ENCODE results near the gene PTGS2.

Gene PTGS2

GRCh38 chr1:186680245-186681061, at the start of gene PTGS2:
PTGS2 (minus strand) TSS chr1:186680423; CDS start chr1:186680290, 133 bp downstream.
- peak; percentile 87 for DNase-seq

DNA sequence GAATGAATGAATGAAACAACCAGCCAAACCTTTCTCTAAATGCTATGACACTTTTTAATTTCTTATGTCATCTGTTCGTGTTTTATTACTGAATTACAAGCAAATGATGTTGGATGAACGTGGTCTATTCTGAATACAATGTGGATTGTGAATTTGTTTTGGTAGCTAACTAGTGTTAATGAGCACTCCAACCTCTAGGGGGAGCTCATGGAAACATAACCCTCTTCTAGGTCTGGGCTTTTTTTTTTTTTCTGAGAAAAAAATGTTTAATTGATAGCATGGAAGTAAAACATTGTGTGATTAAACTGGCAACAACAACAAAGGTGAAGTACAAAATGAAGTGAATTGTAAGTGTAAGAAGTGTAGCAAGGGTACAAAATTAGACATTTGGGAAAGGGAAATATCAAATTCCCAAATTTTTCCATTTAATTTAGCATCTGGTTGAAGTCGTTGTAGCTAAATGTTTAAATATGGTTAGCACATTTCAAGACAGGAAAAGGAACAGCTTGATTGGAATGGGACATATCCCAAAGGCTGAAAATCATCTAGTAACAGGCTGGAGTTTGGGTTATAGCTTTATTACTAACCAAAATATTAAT, 42.6 kb upstream of the PTGS2 start:
- no peak for DNase-seq

DNA sequence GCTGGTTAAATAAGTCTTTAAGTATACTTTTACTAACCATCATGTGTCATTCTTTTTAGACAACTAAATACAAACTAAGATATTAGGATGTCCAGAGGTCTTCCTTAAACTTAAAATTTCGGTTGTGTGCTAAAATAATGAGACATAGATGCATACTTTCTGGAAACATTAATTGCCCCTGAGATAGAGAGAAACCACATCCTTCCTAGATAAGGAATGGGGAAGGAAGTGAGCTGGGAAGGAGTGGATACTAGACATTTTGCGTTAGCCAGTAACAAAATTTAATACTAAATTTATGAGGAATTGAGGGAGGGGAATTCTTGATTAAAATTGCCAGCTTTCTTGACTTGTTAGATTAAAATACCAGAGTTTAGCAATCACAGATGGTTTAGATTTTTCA, 37.1 kb upstream of the PTGS2 start:
- DNase-seq, result no peak

DNA sequence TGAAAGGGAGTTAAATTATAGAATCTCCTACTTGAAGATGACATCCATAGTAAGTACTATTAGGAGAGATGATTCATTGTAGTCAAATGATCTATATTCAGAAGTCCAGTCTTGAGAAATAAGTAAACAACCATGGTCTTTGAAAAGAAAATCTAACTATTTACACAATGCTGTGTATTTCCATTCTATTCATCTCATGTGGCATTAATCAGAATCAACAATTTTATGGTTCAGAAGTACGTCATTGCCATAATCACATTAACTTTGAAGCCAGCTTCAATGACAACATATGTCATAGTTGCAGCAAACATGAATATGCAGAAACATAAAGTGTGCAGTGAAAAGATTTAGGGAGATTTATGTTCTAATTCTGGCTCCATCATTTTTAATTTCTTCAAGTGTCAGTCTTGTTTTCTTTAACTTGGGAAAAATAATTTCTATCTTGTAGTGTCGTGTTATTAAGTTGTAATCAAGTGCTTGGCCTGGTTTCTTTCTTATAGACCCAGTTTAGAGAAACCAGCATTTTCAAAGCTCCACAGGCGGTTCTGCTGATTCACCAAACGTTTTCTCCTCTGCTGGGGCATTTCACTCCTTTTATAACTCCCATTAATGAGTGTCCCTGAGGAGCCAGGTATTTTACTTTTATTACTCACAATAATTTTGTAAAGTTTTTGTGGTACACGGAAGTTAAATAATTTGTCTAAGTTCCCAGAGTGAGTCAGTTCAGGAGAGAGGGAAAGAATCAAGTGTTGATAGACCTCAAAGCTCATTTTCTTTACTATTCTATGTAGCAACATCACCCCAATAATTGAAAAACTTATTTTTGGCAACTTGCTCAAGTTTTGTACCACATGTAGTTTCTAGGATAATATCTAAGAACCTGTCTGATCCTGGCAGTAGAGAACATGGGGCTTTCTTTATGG, 35.9 kb upstream of the PTGS2 start:
- DNase-seq, result no peak

DNA sequence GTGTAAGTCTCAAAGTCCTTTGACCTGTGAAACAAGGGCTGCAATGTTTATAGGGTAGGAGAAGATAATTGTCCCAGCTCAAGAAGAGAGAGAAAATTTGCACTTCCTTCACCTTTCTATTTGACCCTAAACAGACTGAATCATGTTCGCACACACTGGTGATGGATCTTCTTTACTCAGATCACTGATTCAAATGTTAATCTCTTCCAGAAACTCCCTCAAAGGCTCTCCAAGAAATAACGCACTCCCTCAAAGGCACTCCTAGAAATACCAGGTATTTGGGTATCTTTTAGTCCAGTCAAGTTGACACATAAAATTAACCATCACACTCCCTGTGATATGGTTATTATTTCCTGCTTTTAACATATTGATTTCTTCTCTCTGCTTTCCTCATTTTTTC, 30.5 kb upstream of the PTGS2 start:
- DNase-seq, result no peak

- no peak for DNase-seq
Measured at GRCh38 chr1:186708694-186709097, 28.5 kb upstream of the PTGS2 start.

DNA sequence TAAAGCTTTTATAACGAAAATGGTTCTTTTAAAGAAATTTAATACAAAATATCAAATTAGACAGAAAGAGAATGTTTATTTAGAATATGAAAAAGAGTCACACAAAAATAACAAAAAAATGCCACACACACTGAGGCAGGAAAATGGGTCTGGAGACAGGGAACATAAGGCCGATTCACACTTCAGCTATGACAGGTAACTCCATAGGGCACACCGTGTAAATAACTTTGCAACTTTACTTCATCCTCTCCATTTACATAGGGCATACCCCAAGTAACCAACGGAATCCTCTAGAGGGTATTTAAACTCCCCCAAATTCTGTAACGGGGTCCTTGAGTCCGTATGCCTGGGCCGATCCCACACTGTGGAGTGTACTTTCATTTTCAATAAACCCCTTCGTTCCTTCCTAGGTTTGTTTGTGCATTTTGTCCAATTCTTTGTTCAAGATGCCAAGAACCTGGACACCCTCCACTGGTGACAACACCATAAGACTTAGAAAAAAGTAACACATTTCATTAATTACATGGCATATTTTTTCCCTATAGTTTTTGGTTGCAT, 23.1 kb upstream of the PTGS2 start:
- DNase-seq, result no peak

- DNase-seq, result no peak
Measured at GRCh38 chr1:186700722-186701121, 20.5 kb upstream of the PTGS2 start.

- DNase-seq, result no peak
Measured at GRCh38 chr1:186699519-186699918, 19.3 kb upstream of the PTGS2 start.

GRCh38 chr1:186689907-186690306, 9.7 kb upstream of the PTGS2 start:
- DNase-seq, result no peak

DNA sequence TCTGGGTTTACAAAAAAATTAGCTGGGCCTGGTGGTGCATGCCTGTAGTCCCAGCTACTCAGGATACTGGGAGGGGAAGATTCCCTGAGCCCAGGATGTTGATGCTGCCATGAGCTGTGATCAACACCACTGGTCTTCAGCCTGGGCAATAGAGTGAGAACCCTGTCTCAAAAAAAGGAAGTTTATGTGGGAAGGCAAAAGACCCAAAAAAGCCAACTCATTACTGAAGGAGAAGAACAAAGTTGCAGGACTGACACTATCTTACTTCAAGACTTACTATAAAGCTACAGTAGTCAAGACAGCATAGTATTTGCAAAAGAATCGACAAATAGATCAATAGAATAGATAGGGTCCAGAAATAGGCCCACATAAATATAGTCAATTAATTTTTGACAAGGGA, 9.2 kb upstream of the PTGS2 start:
- no peak for DNase-seq

- no peak for DNase-seq
Measured at GRCh38 chr1:186683652-186684410, 3.6 kb upstream of the PTGS2 start.

GRCh38 chr1:186682736-186683135, 2.5 kb upstream of the PTGS2 start:
- DNase-seq, result no peak

GRCh38 chr1:186681801-186682200, 1.6 kb upstream of the PTGS2 start:
- DNase-seq, result no peak

DNA sequence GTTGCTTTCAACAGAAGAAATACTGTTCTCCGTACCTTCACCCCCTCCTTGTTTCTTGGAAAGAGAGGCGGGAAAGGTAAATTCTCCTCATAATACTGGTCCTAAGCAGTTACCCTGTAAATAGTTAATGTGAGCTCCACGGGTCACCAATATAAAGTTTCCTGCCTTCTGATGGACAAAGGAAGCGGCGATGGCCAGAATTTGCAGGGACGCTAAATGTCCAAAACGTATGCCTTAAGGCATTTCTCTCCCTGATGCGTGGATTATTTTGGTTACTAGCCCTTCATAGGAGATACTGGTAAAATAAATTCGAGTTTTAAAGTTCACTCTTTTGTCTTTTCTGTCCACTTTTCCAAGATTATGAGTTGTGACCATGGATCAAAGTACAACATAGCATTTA, 898 bp upstream of the PTGS2 start:
- DNase-seq, result no peak

DNA sequence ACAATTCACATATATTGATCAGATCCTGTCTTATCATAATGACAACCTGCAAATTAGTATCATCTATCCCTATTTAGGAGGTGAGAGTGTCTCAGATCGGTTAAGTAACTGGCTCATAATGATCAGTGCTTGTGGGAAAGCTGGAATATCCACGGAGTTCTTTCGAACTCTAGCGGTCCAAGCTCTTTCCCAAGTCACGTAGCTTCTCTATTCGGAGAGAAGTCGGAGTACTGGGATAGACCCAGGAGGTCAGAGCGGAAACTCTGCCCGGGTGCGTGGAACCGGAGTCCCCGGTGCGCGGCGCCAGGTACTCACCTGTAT, 339 bp downstream of the PTGS2 start:
- DNase-seq, result no peak

- no peak for DNase-seq
Measured at GRCh38 chr1:186678155-186678554, 2.1 kb downstream of the PTGS2 start.

GRCh38 chr1:186672596-186672995, 7.6 kb downstream of the PTGS2 start:
- DNase-seq, result no peak

DNA sequence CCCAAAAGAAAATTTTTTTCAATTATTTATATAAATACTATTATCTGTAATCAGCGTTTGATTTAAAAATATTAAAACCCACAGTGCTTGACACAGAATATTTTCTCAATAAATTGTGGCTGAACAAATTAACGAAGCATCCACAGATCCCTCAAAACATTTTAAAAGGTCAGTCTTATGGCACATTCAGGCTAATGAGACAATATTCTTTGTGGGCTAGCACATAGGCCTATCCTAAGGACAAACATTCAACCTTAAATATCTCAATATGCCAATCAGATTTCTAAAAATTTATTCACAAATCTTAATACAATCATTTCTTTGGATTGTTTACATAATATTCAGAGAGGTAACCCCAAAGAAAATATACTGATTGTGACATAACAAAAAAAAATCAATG, 8.1 kb downstream of the PTGS2 start:
- DNase-seq, result no peak

DNA sequence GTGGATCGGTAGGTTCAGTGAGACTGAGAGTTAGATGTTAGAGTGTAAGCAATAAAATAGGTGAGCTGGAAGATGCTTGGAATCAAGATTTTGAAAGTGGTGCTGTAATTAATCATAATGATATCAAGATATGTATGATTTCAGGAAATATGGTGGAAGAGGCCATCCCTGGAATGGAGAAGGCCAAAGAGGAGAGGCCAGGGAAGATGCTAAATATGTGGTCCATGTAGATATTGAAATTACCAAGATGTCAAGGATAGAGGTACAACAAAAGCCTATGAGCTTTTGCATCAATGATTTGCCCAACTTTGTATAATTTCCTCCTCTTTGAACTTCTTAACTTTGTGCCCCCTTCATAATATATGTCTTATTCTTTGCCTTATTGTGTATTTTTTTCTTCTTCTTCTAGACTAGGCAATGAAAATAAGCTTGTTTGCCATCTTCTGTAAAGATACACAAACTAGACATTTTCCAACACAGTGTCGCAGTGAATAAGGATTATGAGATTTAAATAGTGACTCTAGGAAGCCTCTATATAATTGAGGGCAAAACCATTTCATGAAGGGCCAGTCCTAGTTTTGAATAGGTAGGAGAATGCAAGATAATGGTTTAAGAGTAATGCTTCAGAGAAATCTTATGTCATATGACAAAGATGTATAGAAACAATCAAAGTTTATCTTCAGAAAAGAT, 8.9 kb downstream of the PTGS2 start:
- no peak for DNase-seq

DNA sequence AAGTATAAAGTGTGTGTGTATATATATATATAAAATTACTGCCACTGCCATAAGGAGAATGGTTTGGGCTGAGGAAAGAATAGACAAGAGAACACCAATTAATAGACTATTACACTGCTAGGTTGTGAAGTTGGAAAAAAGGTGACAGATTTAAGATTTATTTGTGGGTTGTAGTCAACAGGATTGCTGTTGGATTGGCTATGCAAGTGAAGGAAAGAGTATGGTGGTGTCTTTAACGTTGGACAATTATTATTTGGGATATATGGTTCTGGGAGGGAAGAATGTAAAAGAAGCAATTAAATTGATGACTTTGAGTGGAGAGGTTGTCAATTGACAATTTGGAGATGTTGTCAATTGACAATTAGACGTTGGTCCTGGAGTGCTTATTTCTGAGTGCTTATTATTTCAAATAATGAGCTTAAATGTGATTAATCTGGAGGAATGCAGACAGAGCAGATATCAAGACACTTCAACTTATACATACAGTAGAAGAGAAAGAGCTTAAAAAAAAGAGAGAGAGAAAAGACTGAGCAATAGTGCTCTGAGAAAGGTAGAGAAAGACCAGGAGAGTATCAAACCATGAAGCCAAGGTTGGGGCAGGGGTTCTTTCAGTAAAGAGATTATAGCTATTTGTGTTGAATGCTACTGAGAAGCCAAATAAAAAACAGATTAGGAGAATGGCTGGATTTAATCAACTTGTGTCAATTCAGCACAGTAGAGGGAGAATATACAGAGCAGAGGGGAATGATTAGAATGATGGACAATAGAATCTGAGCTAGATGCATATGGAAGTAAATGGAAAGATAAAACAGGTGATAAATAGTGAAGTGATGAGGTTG, 9.7 kb downstream of the PTGS2 start:
- DNase-seq, result no peak

Measured in SIG-M5 (cell line).